ENCODE measurements around the gene F10.
A peak's percentile ranks its signal among the peaks of the same experiment; 100 is the strongest.

The F10 gene

GRCh38 chr13:113123226-113124201 is 915 bp downstream of the F10 start:
- TF ChIP-seq CTCF (IDR thresholded peaks at IDR 0.05; ENCODE audit: low read depth, low read length, missing control alignments): peak; percentile 38
- no peak for DNase-seq (ENCODE audit: extremely low read depth, low read depth)

GRCh38 chr13:113124211-113124970 is 1.8 kb downstream of the F10 start:
- no peak for DNase-seq (ENCODE audit: extremely low read depth, low read depth)
- H3K4me3 ChIP-seq (replicated peaks; ENCODE audit: low read depth, low read length): no peak overlapping the region
- no peak for TF ChIP-seq CTCF (IDR thresholded peaks at IDR 0.05; ENCODE audit: low read depth, low read length, missing control alignments)

More at GRCh38 chr13:113123226-113124201, 915 bp downstream of the F10 start:
- peak overlapping the region; percentile 22; the same call in 1 of the 2 replicates for H3K4me3 ChIP-seq (replicated peaks; ENCODE audit: low read depth, low read length)

- no peak overlapping the region for H3K4me3 ChIP-seq (replicated peaks; ENCODE audit: low read depth, low read length)
- no peak for DNase-seq (ENCODE audit: extremely low read depth, low read depth)
- TF ChIP-seq CTCF (IDR thresholded peaks at IDR 0.05; ENCODE audit: low read depth, low read length, missing control alignments): no peak
Observed at GRCh38 chr13:113125506-113126264, 3.1 kb downstream of the F10 start.

- H3K4me3 ChIP-seq (replicated peaks; ENCODE audit: low read depth, low read length): no peak overlapping the region
- DNase-seq (ENCODE audit: extremely low read depth, low read depth): no peak
- no peak for TF ChIP-seq CTCF (IDR thresholded peaks at IDR 0.05; ENCODE audit: low read depth, low read length, missing control alignments)
Observed at GRCh38 chr13:113126265-113127150, 3.9 kb downstream of the F10 start.

- no peak overlapping the region for H3K4me3 ChIP-seq (replicated peaks; ENCODE audit: low read depth, low read length)
- DNase-seq (ENCODE audit: extremely low read depth, low read depth): no peak
- TF ChIP-seq CTCF (IDR thresholded peaks at IDR 0.05; ENCODE audit: low read depth, low read length, missing control alignments): no peak
Observed at GRCh38 chr13:113129480-113129879, 6.9 kb downstream of the F10 start.

Measured in HFF-Myc (cell line).